K562 (cell line): ENCODE measurements around the gene RAP1GAP2. TPM values are rescaled to one million over a fixed set of nuclear protein-coding genes. Genes with fewer than 3 reads are reported as not detected.

Experiments used
- ATAC-seq: fragments of 200-7000 bp; cut with Tn5 transposase; 3 replicates; pipeline ENCODE4 v1.9.1; 2020; ENCODE audit warnings: moderate library complexity
- BruUV-seq: library from RNA; stranded (reverse); fragments of 400-500 nt; replicated peaks from 2 replicates; lab custom pipeline; 2021; lab: Mats Ljungman, UMichigan
- CTCF ChIA-PET: fragments of 300-600 bp; formaldehyde crosslinking; extraction: SDS; loops from one replicate; lab custom pipeline; 2021; ENCODE audit warnings: low intra/inter-chr PET ratio; lab: Yijun Ruan, JAX
- POLR2A ChIA-PET: fragments of 300-600, 350-650 bp; sonication (Branson Sonifier 250); formaldehyde crosslinking; extraction: SDS; loops from one replicate; lab custom pipeline; 2021; ENCODE audit warnings: antibody characterized with exemption, inconsistent platforms; lab: Yijun Ruan, JAX
- DNase-seq, 4 experiments: peaks; one replicate each; pipeline versions ENCODE4 v3.0.0 to v3.0.0-alpha.2; 2011 to 2018; ENCODE audit warnings: low spot score in 3 of 4, mixed read lengths in 3 of 4; ENCODE audit errors: extremely low read depth in 1 of 4
- FAIRE-seq: peaks from 2 replicates; lab custom pipeline; 2011; peaks lifted over from hg19 to GRCh38; lab: Jason Lieb, UNC
- H2AFZ ChIP-seq: 2 replicates; pipeline ENCODE4 v1.6.0; 2011; ENCODE audit warnings: low read depth, low read length, control low read depth, inconsistent platforms
- H3K27ac ChIP-seq: fragments of 200-600 bp; 3 replicates; pipeline ENCODE4 v1.8.0; 2011; ENCODE audit warnings: low read depth, mild to moderate bottlenecking, control low read depth, inconsistent platforms, low read length, moderate library complexity, mixed read lengths; ENCODE audit errors: extremely low read depth
- H3K27me3 ChIP-seq, 2 experiments: fragments of 300-600 bp in 1 of 2; 2 replicates in 1 of 2; 3 replicates in 1 of 2; pipeline versions ENCODE4 v1.6.0 to v1.8.0; 2011; ENCODE audit warnings: inconsistent platforms in 2 of 2, low read length in 2 of 2, mild to moderate bottlenecking in 1 of 2, mixed read lengths in 1 of 2, moderate library complexity in 1 of 2; ENCODE audit not compliant: control insufficient read depth in 2 of 2, insufficient read depth in 2 of 2
- H3K36me3 ChIP-seq: fragments of 300-600 bp; 3 replicates; pipeline ENCODE4 v1.8.0; 2011; ENCODE audit warnings: mild to moderate bottlenecking, low read length, inconsistent platforms; ENCODE audit not compliant: control insufficient read depth, insufficient read depth
- H3K4me1 ChIP-seq, 2 experiments: fragments of 200-600 bp in 1 of 2; replicated peaks in 1 of 2; 2 replicates in 1 of 2; 3 replicates in 1 of 2; pipeline versions ENCODE4 v1.5.1 to v1.8.0; 2011; ENCODE audit warnings: inconsistent platforms in 2 of 2, low read length in 2 of 2, mild to moderate bottlenecking in 1 of 2, mixed read lengths in 1 of 2, moderate library complexity in 1 of 2; ENCODE audit not compliant: control insufficient read depth in 2 of 2, insufficient read depth in 2 of 2
- H3K4me2 ChIP-seq: 2 replicates; pipeline ENCODE4 v1.6.1; 2011; ENCODE audit warnings: low read length, control low read depth, inconsistent platforms, mixed read lengths; ENCODE audit not compliant: insufficient read depth
- H3K4me3 ChIP-seq: fragments of 200-600 bp; sonication (generic), shearing (Covaris generic); 2 replicates; pipeline ENCODE4 v1.5.1; 2016; ENCODE audit warnings: control low read depth, inconsistent platforms
- H3K79me2 ChIP-seq: fragments of 200-600 bp; 3 replicates; pipeline ENCODE4 v1.8.0; 2011; ENCODE audit warnings: low read length, inconsistent platforms; ENCODE audit not compliant: control insufficient read depth, insufficient read depth
- H3K9ac ChIP-seq, 2 experiments: 2 replicates each; pipeline versions ENCODE4 v1.6.0 to v1.6.1; 2011; ENCODE audit warnings: low read depth in 2 of 2, low read length in 2 of 2, control low read depth in 1 of 2, inconsistent platforms in 1 of 2, mild to moderate bottlenecking in 1 of 2, mixed read lengths in 1 of 2; ENCODE audit not compliant: insufficient read depth in 1 of 2
- H3K9me1 ChIP-seq: one replicate; pipeline ENCODE4 v1.6.0; 2011; ENCODE audit warnings: inconsistent platforms, mild to moderate bottlenecking, low read length, moderate library complexity; ENCODE audit not compliant: control insufficient read depth, insufficient read depth
- H3K9me3 ChIP-seq: replicated peaks from 2 replicates; pipeline ENCODE4 v1.5.1; 2011; ENCODE audit warnings: low read depth, low read length, inconsistent platforms; ENCODE audit not compliant: control insufficient read depth, insufficient read depth
- H4K20me1 ChIP-seq: replicated peaks from 2 replicates; pipeline ENCODE4 v1.6.1; 2011; ENCODE audit warnings: low read length, inconsistent platforms, mixed read lengths; ENCODE audit not compliant: control insufficient read depth, insufficient read depth
- CCAR2 ChIP-seq: fragments of 200-400 bp; formaldehyde crosslinking; IDR thresholded peaks from 2 replicates; pipeline ENCODE4 v1.6.1; 2017; ENCODE audit warnings: mild to moderate bottlenecking, low read depth, low read length
- E2F6 ChIP-seq, 2 experiments: IDR thresholded peaks; 2 replicates each; pipeline ENCODE4 v1.6.1; 2011; ENCODE audit warnings: borderline replicate concordance in 1 of 2, control low read depth in 1 of 2, low read depth in 1 of 2, low read length in 1 of 2, mild to moderate bottlenecking in 1 of 2, mixed read lengths in 1 of 2, moderate library complexity in 1 of 2; ENCODE audit not compliant: insufficient read depth in 1 of 2, insufficient read length in 1 of 2, poor library complexity in 1 of 2, severe bottlenecking in 1 of 2; ENCODE audit errors: extremely low read depth in 1 of 2
- E2F8 ChIP-seq: fragments of 450-650 bp; IDR thresholded peaks from 2 replicates; pipeline ENCODE4 v1.7.1; 2018; ENCODE audit warnings: mild to moderate bottlenecking, low read depth; ENCODE audit not compliant: partially characterized antibody
- HDGF ChIP-seq: fragments of 450-650 bp; IDR thresholded peaks from 2 replicates; pipeline ENCODE4 v1.6.1; 2016
- HINFP ChIP-seq: fragments of 450-650 bp; conservative IDR thresholded peaks from 2 replicates; pipeline ENCODE4 v1.6.1; 2016; ENCODE audit warnings: missing genetic modification characterization, low read depth, mild to moderate bottlenecking, control low read depth, missing compliant biosample characterization
- KDM2B ChIP-seq: fragments of 250-450 bp; sonication (Bioruptor Pico); IDR thresholded peaks from 2 replicates; pipeline ENCODE4 v1.8.0; 2021; ENCODE audit warnings: mild to moderate bottlenecking, moderate library complexity
- MAZ ChIP-seq, 2 experiments: fragments of 450-650 bp in 1 of 2; sonication (generic) in 1 of 2; formaldehyde crosslinking; IDR thresholded peaks in 1 of 2; conservative IDR thresholded peaks in 1 of 2; 2 replicates each; pipeline versions ENCODE4 v1.4.0 to v1.5.0; 2020; ENCODE audit warnings: mild to moderate bottlenecking in 1 of 2, missing genetic modification reagents in 1 of 2
- MIER1 ChIP-seq: fragments of 450-650 bp; IDR thresholded peaks from 2 replicates; pipeline ENCODE4 v1.6.1; 2016; ENCODE audit warnings: antibody characterized with exemption, mild to moderate bottlenecking, low read depth
- RBFOX2 ChIP-seq: fragments of 200-400 bp; formaldehyde crosslinking; IDR thresholded peaks from 2 replicates; pipeline ENCODE4 v1.6.1; 2017; ENCODE audit warnings: low read depth, mild to moderate bottlenecking, low read length, moderate library complexity
- SP2 ChIP-seq: IDR thresholded peaks from 2 replicates; pipeline ENCODE4 v1.6.1; 2011; ENCODE audit warnings: mild to moderate bottlenecking, low read depth, low read length, moderate library complexity; ENCODE audit not compliant: poor library complexity, severe bottlenecking; ENCODE audit errors: extremely low read depth
- TCF7L2 ChIP-seq: fragments of 150-350 bp; IDR thresholded peaks from 2 replicates; pipeline ENCODE4 v1.6.1; 2016; ENCODE audit warnings: low read depth, mild to moderate bottlenecking, low read length, moderate library complexity
- WGBS: fragments of 100-300 bp; shearing (Covaris generic); methylation state at CpG from one replicate; pipeline ENCODE4 v1.1.6; 2016; ENCODE audit warnings: low coverage, mixed read lengths; ENCODE audit not compliant: insufficient coverage; ENCODE audit errors: missing lambda C conversion rate; 5-methylcytosine and 5-hydroxymethylcytosine counted together
- in situ Hi-C: fragments of 300-500 bp; cut with MboI; formaldehyde crosslinking; loops from 4 replicates; pipeline ENCODE4 v1.15.0; 2018; ENCODE audit warnings: inconsistent platforms, mixed read lengths
- intact Hi-C: fragments of 100-400 bp; cut with micrococcal nuclease; formaldehyde crosslinking; loops from 2 replicates; pipeline ENCODE4 v1.14.2; 2022
- polyA plus RNA-seq, 8 experiments: library from polyadenylated mRNA; depleted of rRNA in 4 of 8; stranded (reverse) in 5 of 8; unstranded in 3 of 8; fragments of >200 nt; fragmentation: Nextera tagmentation in 2 of 8; fragmentation: Illumina TruSeq in 1 of 8; extraction: Ambion mirVana in 2 of 8; extraction: Trizol in 1 of 8; gene quantifications; 2 replicates each; pipeline versions ENCODE4 v1.2.1 to v1.2.3, GENCODE V29; 2011 to 2014; ENCODE audit warnings: inconsistent platforms in 1 of 8, missing spikeins in 1 of 8
- total RNA-seq, 7 experiments: library from RNA; depleted of rRNA in 6 of 7; stranded (reverse); fragments of >200 nt in 6 of 7; fragmentation: Illumina TruSeq in 2 of 7; extraction: Trizol in 2 of 7; gene quantifications; 2 replicates each; pipeline versions ENCODE4 v1.2.1 to v1.2.3, GENCODE V29; 2011 to 2021; ENCODE audit warnings: low replicate concordance in 1 of 7
- TF ChIP-seq, protein P1 (sequence below): sonication (generic); formaldehyde crosslinking; IDR thresholded peaks from 2 replicates; pipeline ENCODE4 v1.8.0; 2023; ENCODE audit warnings: mild to moderate bottlenecking, missing genetic modification reagents

The RAP1GAP2 gene
- total and polyA plus RNA-seq, 9 of the 15 experiments (the other 6 are each of a cell fraction or from before 2014, with no cell fraction given), result 0.01 to 1.3 (median 0.42) TPM; not detected in 1

DNA sequence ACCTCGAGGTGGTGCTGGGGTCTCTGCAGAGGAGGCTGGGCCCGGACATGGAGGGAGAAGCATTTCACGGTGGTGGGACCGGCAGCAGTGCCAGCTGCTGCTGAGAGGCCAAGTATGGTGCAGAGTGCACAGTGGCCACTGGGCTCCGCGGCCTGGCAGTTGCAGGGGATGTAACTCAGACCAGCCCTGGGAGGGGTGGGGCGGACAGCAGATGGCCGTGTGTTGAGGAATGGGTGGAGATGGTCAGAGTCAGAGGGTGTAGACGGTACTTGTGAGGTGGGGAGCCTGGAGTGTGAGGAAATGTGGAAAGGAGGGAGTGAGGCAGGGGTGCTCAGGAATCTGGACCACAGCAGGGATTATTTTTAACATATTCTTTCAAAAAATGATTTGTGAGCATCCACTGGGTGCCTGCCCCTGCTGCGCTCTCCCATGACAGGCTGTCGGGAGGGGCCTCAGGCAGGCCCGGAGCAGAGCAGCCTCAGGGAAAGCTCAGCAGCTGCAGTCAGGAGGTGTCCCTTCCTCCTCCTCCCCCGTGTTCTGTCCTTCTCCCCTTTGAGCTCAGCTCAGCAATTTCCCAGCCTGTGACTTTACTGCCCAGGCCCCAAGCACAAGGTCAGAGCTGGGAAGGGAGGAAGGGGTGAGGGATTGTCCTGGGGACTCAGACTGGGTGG is 113.1 kb downstream of the RAP1GAP2 start:
- H3K9me1 ChIP-seq, result no peaks in the 10 kb centered on the region
- no peaks in the 10 kb centered on the region for H3K4me1 ChIP-seq
- no TSS peak for BruUV-seq
- H2AFZ ChIP-seq, result no peak overlapping the region
- H3K4me3 ChIP-seq, result no peak overlapping the region
- ChIA-PET CTCF (no interaction called here), POLR2A (no interaction called here)
- DNase-seq (no peak), ATAC-seq (no peak), FAIRE-seq (no peak)
- intact Hi-C loops (no loop called here), in situ Hi-C loops (no loop called here)
- H3K27ac ChIP-seq, result no peak overlapping the region
- no peaks in the 10 kb centered on the region for H3K9me3 ChIP-seq
- no peak for TF ChIP-seq E2F8
- no peak for TF ChIP-seq TCF7L2
- no peak for TF ChIP-seq HINFP (tag)
- TF ChIP-seq MIER1, result no peak
- no peak for TF ChIP-seq HDGF
- TF ChIP-seq, protein P1, sequence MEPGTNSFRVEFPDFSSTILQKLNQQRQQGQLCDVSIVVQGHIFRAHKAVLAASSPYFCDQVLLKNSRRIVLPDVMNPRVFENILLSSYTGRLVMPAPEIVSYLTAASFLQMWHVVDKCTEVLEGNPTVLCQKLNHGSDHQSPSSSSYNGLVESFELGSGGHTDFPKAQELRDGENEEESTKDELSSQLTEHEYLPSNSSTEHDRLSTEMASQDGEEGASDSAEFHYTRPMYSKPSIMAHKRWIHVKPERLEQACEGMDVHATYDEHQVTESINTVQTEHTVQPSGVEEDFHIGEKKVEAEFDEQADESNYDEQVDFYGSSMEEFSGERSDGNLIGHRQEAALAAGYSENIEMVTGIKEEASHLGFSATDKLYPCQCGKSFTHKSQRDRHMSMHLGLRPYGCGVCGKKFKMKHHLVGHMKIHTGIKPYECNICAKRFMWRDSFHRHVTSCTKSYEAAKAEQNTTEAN (CRISPR knock-in tag), result no peak
- no peak for TF ChIP-seq MAZ (CRISPR knock-in tag; conservative IDR thresholded peaks at IDR 0.05 in 1 of 2, IDR thresholded peaks at IDR 0.05 in 1 of 2)
- TF ChIP-seq KDM2B (CRISPR knock-in tag), result no peak
- TF ChIP-seq CCAR2, result no peak
- TF ChIP-seq RBFOX2, result no peak
- TF ChIP-seq E2F6 (IDR thresholded peaks at IDR 0.05; ENCODE audit: borderline replicate concordance in 1 of 2, extremely low read depth in 1 of 2, insufficient read depth in 1 of 2, insufficient read length in 1 of 2, low read depth in 1 of 2, low read length in 1 of 2, poor library complexity in 1 of 2, severe bottlenecking in 1 of 2), result no peak
- no peak for TF ChIP-seq SP2
- H4K20me1 ChIP-seq, result no peaks in the 10 kb centered on the region
- 1% methylated on average over 10 of the region's 13 CpGs for WGBS
- no peak overlapping the region for H3K9ac ChIP-seq
- no peak overlapping the region for H3K4me2 ChIP-seq
- peaks cover 0 to 7% of the 10 kb centered on the region in 2 experiments; a peak in 2 of 5 replicates for H3K27me3 ChIP-seq
- no peaks in the 10 kb centered on the region for H3K36me3 ChIP-seq
- no peaks in the 10 kb centered on the region for H3K79me2 ChIP-seq
